ENCODE data around the gene GRHL1. TPM values are rescaled to one million over a fixed set of nuclear protein-coding genes. Genes with fewer than 3 reads are reported as not detected.

Gene GRHL1
- total and polyA plus RNA-seq, 2 of the 8 experiments (the other 6 are each of a cell fraction or from before 2014, with no cell fraction given) = 1.3 to 3.6 TPM

DNA sequence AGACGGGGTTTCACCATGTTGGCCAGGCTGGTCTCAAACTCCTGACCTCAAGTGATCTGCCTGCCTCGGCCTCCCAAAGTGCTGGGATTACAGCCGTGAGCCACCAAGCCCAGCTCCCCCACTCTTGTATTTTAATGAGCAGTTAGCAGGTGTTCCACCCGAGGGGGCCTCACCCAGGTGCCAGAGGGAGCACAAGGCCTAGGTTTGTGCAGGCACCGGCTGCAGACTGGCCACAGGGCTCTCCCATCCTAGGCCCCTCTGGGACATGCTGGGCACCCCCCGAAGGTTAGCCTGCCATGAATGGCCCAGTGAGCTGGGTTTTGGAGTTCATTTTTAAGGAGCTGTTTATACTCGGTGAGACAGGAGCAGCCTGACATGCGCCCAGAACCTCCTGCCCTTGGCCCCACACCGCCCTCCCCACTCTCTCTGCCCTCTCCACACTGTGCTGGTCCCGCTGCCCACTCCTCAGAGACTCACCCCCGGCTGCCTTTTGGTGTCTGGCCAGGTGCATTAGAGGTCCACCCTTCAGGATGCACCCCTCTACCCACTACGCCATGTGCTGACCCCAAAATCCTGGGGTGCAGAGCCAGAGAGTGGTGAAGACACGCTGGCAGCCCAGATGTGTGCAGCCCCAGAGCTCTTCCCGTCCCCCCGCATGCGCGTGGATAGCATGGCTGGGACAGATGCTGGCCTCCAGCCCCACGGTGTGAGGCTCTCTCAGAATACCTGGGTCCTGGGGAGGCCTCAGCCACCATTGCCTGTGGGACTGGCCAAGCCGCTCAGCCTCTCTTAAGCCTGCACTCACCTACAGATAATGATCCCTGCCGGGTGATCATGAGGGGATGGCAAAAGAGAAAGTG, 80.6 kb downstream of the GRHL1 start (continued):
- TF ChIP-seq CHD1 (IDR thresholded peaks at IDR 0.05; ENCODE audit: low read depth, low read length) = no peak
- no peak for TF ChIP-seq POLR2AphosphoS5 (IDR thresholded peaks at IDR 0.05; ENCODE audit: low read depth, low read length)
- TF ChIP-seq, protein P1, sequence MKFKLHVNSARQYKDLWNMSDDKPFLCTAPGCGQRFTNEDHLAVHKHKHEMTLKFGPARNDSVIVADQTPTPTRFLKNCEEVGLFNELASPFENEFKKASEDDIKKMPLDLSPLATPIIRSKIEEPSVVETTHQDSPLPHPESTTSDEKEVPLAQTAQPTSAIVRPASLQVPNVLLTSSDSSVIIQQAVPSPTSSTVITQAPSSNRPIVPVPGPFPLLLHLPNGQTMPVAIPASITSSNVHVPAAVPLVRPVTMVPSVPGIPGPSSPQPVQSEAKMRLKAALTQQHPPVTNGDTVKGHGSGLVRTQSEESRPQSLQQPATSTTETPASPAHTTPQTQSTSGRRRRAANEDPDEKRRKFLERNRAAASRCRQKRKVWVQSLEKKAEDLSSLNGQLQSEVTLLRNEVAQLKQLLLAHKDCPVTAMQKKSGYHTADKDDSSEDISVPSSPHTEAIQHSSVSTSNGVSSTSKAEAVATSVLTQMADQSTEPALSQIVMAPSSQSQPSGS (IDR thresholded peaks at IDR 0.05; ENCODE audit: low read length) = no peak
- no peak for TF ChIP-seq NANOG (IDR thresholded peaks at IDR 0.05; ENCODE audit: insufficient read depth, low read depth, low read length, poor library complexity, severe bottlenecking)
- TF ChIP-seq CHD2 (IDR thresholded peaks at IDR 0.05; ENCODE audit: low read length) = no peak
- no peak for TF ChIP-seq SP1 (IDR thresholded peaks at IDR 0.05; ENCODE audit: low read depth, low read length)
- no peak for TF ChIP-seq KDM4A (IDR thresholded peaks at IDR 0.05; ENCODE audit: low read depth, low read length, severe bottlenecking)
- no peak for TF ChIP-seq RFX5 (IDR thresholded peaks at IDR 0.05; ENCODE audit: borderline replicate concordance, low read depth, low read length)
- no peak for TF ChIP-seq TEAD4 (IDR thresholded peaks at IDR 0.05; ENCODE audit: low read depth, low read length)
- TF ChIP-seq CTBP2 (IDR thresholded peaks at IDR 0.05; ENCODE audit: borderline replicate concordance, insufficient read depth, insufficient read length, low read length) = no peak

All from H1 (cell line).